Keratinocyte (primary cell): ENCODE results near the gene GTF2IRD1.

Source experiments
- CTCF ChIP-seq, 3 experiments: IDR thresholded peaks in 1 of 3; conservative IDR thresholded peaks in 1 of 3; optimal IDR thresholded peaks in 1 of 3; 2 replicates in 2 of 3; 3 replicates in 1 of 3; pipeline versions ENCODE3 to v1.5.1; 2011; ENCODE audit warnings: low read length in 3 of 3, mild to moderate bottlenecking in 3 of 3, moderate library complexity in 2 of 3, control low read depth in 1 of 3, inconsistent platforms in 1 of 3; ENCODE audit not compliant: insufficient read depth in 2 of 3; ENCODE audit errors: extremely low read depth in 1 of 3
- EZH2 ChIP-seq: IDR thresholded peaks from one replicate; pipeline ENCODE4 v1.6.1; 2012; ENCODE audit warnings: inconsistent platforms, mild to moderate bottlenecking, low read length, moderate library complexity

GRCh38 chr7:74502216-74502891, 48.6 kb downstream of the GTF2IRD1 start:
- TF ChIP-seq CTCF (optimal IDR thresholded peaks at IDR 0.05 in 1 of 3, IDR thresholded peaks at IDR 0.05 in 1 of 3, conservative IDR thresholded peaks at IDR 0.05 in 1 of 3; ENCODE audit: extremely low read depth in 1 of 3, insufficient read depth in 2 of 3, low read length in 3 of 3) (no peak), EZH2 (no peak)
